Activated T-cell treated with anti-CD3 and anti-CD28 coated beads, Interleukin-2, amount 50 U/mL, for 4 hours (primary cell): ENCODE data around the gene CFAP53. TPM values are rescaled to one million over a fixed set of nuclear protein-coding genes. Genes with fewer than 3 reads are reported as not detected.
A peak's percentile ranks its signal among the peaks of the same experiment; 100 is the strongest.
"Not testable (repeated sequence)": the region's sequence is repeated elsewhere in the genome, so short reads cannot be mapped to it uniquely, and the experiment has no call there.

ENCODE experiments used
- ATAC-seq, 2 donors: fragments of 200-7000 bp; cut with Tn5 transposase; one replicate each; pipeline ENCODE4 v1.10.0; 2021
- DNase-seq: peaks from one replicate; pipeline ENCODE4 v3.0.0-alpha.2; 2020
- H3K27me3 Mint-ChIP-seq: one replicate; pipeline ENCODE4 v1.8.0; 2021; ENCODE audit warnings: low read depth, mixed read lengths
- H3K36me3 Mint-ChIP-seq: one replicate; pipeline ENCODE4 v1.8.0; 2022; ENCODE audit warnings: mixed read lengths; ENCODE audit not compliant: insufficient read depth
- H3K4me1 Mint-ChIP-seq: one replicate; pipeline ENCODE4 v1.8.0; 2021; ENCODE audit warnings: low read depth, mixed read lengths
- H3K4me3 Mint-ChIP-seq: one replicate; pipeline ENCODE4 v1.8.0; 2021; ENCODE audit warnings: mild to moderate bottlenecking, moderate library complexity, mixed read lengths
- H3K9me3 Mint-ChIP-seq: one replicate; pipeline ENCODE4 v1.8.0; 2021; ENCODE audit warnings: mixed read lengths
- total RNA-seq, 3 donors: library from RNA; stranded (reverse); gene quantifications; one replicate each; pipeline ENCODE4 v1.2.1, GENCODE V29; 2021

The CFAP53 gene
- total RNA-seq, 3 donors from 2014 or later: 0.14 to 0.40 (median 0.28) TPM

- Mint-ChIP-seq H3K36me3 (no peaks in the 10 kb centered on the region), H3K9me3 (no peaks in the 10 kb centered on the region), H3K27me3 (peaks cover 33% of the 10 kb centered on the region), H3K4me3 (peak overlapping the region; percentile 74), H3K4me1 (peaks cover 7% of the 10 kb centered on the region)
- DNase-seq (no peak), ATAC-seq (no peak)
These were observed 32.4 kb upstream of the CFAP53 start for GRCh38 chr18:50298443-50299284.

GRCh38 chr18:50297621-50298442 lies 31.5 kb upstream of the CFAP53 start:
- peak; percentile 40 for DNase-seq
- peaks cover 7% of the 10 kb centered on the region for H3K4me1 Mint-ChIP-seq
- ATAC-seq: peak; percentile 96 to 98
- no peaks in the 10 kb centered on the region for H3K9me3 Mint-ChIP-seq
- H3K4me3 Mint-ChIP-seq: peak overlapping the region; percentile 74
- no peaks in the 10 kb centered on the region for H3K36me3 Mint-ChIP-seq
- peaks cover 28% of the 10 kb centered on the region for H3K27me3 Mint-ChIP-seq

GRCh38 chr18:50293039-50293438 lies 26.7 kb upstream of the CFAP53 start:
- H3K36me3 Mint-ChIP-seq: no peaks in the 10 kb centered on the region
- peaks cover 3% of the 10 kb centered on the region for H3K27me3 Mint-ChIP-seq
- ATAC-seq (no peak), DNase-seq (no peak)
- H3K9me3 Mint-ChIP-seq: no peaks in the 10 kb centered on the region
- H3K4me1 Mint-ChIP-seq: peaks cover 11% of the 10 kb centered on the region
- H3K4me3 Mint-ChIP-seq: no peak overlapping the region

GRCh38 chr18:50289108-50289443 lies 22.8 kb upstream of the CFAP53 start:
- ATAC-seq (no peak), DNase-seq (no peak)
- Mint-ChIP-seq H3K4me3 (peak overlapping the region; percentile 56), H3K27me3 (no peaks in the 10 kb centered on the region), H3K9me3 (no peaks in the 10 kb centered on the region), H3K36me3 (peaks cover 9% of the 10 kb centered on the region), H3K4me1 (peaks cover 27% of the 10 kb centered on the region)

- peak overlapping the region; percentile 92 for H3K4me3 Mint-ChIP-seq
- H3K9me3 Mint-ChIP-seq, H3K27me3 Mint-ChIP-seq, DNase-seq, ATAC-seq: not testable (repeated sequence)
- H3K36me3 Mint-ChIP-seq: peaks cover 13% of the 10 kb centered on the region
- H3K4me1 Mint-ChIP-seq: peaks cover 27% of the 10 kb centered on the region
These were observed 22.2 kb upstream of the CFAP53 start for GRCh38 chr18:50288348-50289107.

GRCh38 chr18:50287441-50288347 lies 21.4 kb upstream of the CFAP53 start, which contains the start of gene CXXC1:
Gene CXXC1, minus strand, starts transcription at chr18:50287692. Its CDS starts 103 bp downstream, at chr18:50287589.
- DNase-seq: peak; percentile 96
- H3K27me3 Mint-ChIP-seq: no peaks in the 10 kb centered on the region
- peak; percentile 93 to 94 for ATAC-seq
- H3K9me3 Mint-ChIP-seq: no peaks in the 10 kb centered on the region
- peaks cover 27% of the 10 kb centered on the region for H3K4me1 Mint-ChIP-seq
- H3K4me3 Mint-ChIP-seq: peak within 1 kb of the TSS; percentile 92
- peaks cover 22% of the 10 kb centered on the region for H3K36me3 Mint-ChIP-seq

GRCh38 chr18:50287028-50287440 lies 20.7 kb upstream of the CFAP53 start:
- DNase-seq (no peak), ATAC-seq (peak; percentile 0 to 1)
- no peaks in the 10 kb centered on the region for H3K27me3 Mint-ChIP-seq
- H3K4me1 Mint-ChIP-seq: peaks cover 30% of the 10 kb centered on the region
- H3K4me3 Mint-ChIP-seq: peak overlapping the region; percentile 92
- no peaks in the 10 kb centered on the region for H3K9me3 Mint-ChIP-seq
- peaks cover 26% of the 10 kb centered on the region for H3K36me3 Mint-ChIP-seq

- Mint-ChIP-seq H3K9me3 (no peaks in the 10 kb centered on the region), H3K27me3 (no peaks in the 10 kb centered on the region), H3K4me1 (peaks cover 30% of the 10 kb centered on the region), H3K36me3 (peaks cover 26% of the 10 kb centered on the region), H3K4me3 (peak overlapping the region; percentile 92)
- DNase-seq: no peak
- no peak for ATAC-seq
These were observed 20.2 kb upstream of the CFAP53 start for GRCh38 chr18:50286391-50287027.

GRCh38 chr18:50285631-50286321 lies 19.5 kb upstream of the CFAP53 start:
- no peak for DNase-seq
- Mint-ChIP-seq H3K36me3 (peaks cover 26% of the 10 kb centered on the region), H3K4me1 (peaks cover 36% of the 10 kb centered on the region), H3K4me3 (peak overlapping the region; percentile 92), H3K27me3 (no peaks in the 10 kb centered on the region), H3K9me3 (no peaks in the 10 kb centered on the region)
- no peak for ATAC-seq

- no peak for DNase-seq
These were observed 18.8 kb upstream of the CFAP53 start for GRCh38 chr18:50285071-50285470.

GRCh38 chr18:50284255-50284885 lies 18.1 kb upstream of the CFAP53 start:
- Mint-ChIP-seq H3K9me3 (no peaks in the 10 kb centered on the region), H3K4me1 (peaks cover 46% of the 10 kb centered on the region), H3K36me3 (peaks cover 26% of the 10 kb centered on the region), H3K27me3 (no peaks in the 10 kb centered on the region), H3K4me3 (peak overlapping the region; percentile 40)
- DNase-seq (no peak), ATAC-seq (no peak)

More at GRCh38 chr18:50285071-50285470, 18.8 kb upstream of the CFAP53 start:
- ATAC-seq: no peak
- H3K27me3 Mint-ChIP-seq: no peaks in the 10 kb centered on the region
- no peaks in the 10 kb centered on the region for H3K9me3 Mint-ChIP-seq
- no peak overlapping the region for H3K4me3 Mint-ChIP-seq
- H3K36me3 Mint-ChIP-seq: peaks cover 26% of the 10 kb centered on the region
- peaks cover 43% of the 10 kb centered on the region for H3K4me1 Mint-ChIP-seq
